Left kidney (tissue), 2 donors: Measurements from ENCODE around the gene TBC1D19. TPM values are rescaled to one million over a fixed set of nuclear protein-coding genes. Genes with fewer than 3 reads are reported as not detected.

Source experiments
- DNase-seq: peaks from one replicate; pipeline ENCODE4 v3.0.0-alpha.2; 2013
- polyA plus RNA-seq: library from polyadenylated mRNA; unstranded; fragments of 120-200 nt; gene quantifications from one replicate; pipeline ENCODE4 v1.2.1, GENCODE V29; 2013; ENCODE audit not compliant: insufficient read length

TBC1D19 gene
- polyA plus RNA-seq, 1 donor, result 23.1 TPM

- DNase-seq, result no peak
Observed at GRCh38 chr4:26732356-26732755, 148.5 kb downstream of the TBC1D19 start.

GRCh38 chr4:26736621-26737020 lies 152.7 kb downstream of the TBC1D19 start:
- no peak for DNase-seq

DNA sequence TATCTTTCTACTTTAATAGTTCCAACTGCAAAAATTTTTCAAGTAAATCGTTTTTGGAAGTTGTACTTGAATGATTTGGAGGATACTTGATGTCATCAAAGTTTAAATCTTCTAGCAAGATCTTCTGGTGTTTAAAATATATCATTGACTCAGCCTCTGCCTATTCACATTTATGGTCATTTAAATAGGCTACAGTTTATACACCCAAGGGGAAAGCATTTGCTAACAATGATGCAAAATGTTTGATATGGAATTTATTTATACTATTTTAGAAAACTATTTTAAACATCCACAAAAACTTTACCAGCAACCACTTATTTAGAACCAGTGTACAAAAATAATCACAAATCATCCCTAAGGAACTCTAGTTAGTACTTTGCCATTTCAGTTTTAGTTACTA lies 153.5 kb downstream of the TBC1D19 start:
- DNase-seq, result no peak

DNA sequence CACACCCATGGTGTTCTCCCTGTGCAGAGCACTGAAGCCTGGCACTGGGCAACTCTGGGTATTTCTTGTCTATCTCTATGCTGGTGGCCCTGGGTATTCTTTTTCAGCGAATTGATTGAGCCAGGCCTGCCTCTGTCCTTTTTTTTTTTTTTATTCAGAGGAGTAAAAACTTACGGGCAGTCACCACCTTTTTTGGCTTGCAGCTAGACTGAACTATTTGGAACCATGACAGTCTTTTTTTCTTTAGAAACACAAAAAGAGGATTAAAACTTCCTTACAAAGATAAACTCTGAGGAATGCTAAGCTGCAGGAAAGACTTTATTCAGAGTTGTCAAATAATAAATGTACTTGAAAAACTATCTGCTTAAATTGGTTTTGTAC lies 157.6 kb downstream of the TBC1D19 start:
- no peak for DNase-seq

DNA sequence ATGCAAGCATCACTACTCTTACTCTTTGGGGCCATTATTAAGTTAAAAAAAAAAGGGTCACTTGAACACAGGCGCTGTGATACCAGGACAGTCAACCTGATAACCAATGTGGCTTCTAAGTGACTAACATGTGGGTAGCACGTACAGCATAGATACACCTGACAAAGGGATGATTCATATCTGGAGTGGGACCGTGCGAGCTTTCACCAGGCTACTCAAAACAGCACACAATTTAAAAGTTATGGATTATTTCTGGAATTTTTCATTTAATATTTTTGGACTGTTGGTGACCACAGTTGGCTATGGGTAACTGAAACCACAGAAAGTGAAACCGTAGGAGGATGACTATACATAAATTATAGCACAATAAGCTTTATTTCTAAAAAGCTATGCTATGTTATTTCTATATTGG lies 162.9 kb downstream of the TBC1D19 start:
- no peak for DNase-seq

GRCh38 chr4:26748811-26749210 lies 164.9 kb downstream of the TBC1D19 start:
- DNase-seq, result no peak

DNA sequence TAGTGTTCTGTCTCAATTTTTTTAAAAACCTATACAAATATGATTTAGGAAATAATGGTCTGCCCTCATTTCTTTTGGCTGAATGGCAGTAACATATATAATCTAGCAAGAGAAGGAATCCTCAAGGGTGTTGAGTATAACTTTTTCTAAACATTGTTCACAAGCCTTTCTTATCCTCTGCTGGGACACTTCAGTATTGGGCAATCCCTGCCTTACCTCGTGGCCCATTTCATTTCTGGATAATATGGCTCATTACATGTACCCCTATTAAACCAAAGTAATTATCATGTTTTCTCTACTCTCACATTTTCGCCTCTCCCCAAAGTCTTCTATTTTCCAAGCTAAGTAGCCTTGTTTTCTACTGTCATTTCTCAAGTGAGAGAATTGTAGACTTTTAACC lies 166.0 kb downstream of the TBC1D19 start:
- no peak for DNase-seq

GRCh38 chr4:26751004-26751403 lies 167.1 kb downstream of the TBC1D19 start:
- no peak for DNase-seq

GRCh38 chr4:26751838-26752237 lies 168.0 kb downstream of the TBC1D19 start:
- no peak for DNase-seq

DNA sequence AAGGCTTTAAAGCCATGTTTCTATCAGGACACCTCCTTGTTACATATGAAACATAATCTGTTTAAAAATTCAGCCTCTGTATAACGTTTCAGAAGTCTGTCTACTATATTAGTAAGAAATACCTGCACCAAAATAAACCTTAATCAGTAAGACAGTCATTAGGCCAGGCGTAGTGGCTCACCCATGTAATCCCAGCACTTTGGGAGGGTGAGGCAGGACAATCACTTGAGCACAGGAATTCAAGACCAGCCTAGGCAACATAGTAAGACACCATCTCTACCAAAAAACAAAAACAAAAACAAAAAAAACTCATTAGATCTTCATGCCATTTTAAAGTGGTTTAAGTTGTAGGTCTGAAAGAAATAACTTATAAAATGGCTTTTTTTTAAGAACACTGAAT lies 169.3 kb downstream of the TBC1D19 start:
- DNase-seq, result no peak

DNA sequence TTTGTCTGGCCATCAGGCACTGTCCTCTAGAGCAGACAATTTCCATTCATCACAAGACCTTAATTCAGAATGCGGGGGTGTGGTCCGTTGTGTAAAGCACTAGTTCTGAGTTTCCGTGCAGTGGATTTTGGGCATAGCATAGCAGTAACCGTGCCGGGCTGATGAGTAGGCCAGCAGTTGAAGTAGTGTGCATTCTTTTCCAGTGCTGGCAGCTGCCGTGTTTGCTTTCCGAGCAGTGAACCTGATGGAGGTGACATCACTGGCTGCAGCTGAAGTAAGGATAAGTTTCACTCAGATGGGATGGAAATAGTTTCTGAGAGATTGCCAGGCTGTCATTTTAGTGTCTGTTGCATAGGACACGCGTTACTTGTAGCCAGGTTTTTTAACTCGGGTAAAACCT lies 169.7 kb downstream of the TBC1D19 start:
- DNase-seq, result peak; percentile 19

GRCh38 chr4:26757751-26758150 lies 173.9 kb downstream of the TBC1D19 start:
- no peak for DNase-seq

- no peak for DNase-seq
Observed at GRCh38 chr4:26758899-26759298, 175.0 kb downstream of the TBC1D19 start.

DNA sequence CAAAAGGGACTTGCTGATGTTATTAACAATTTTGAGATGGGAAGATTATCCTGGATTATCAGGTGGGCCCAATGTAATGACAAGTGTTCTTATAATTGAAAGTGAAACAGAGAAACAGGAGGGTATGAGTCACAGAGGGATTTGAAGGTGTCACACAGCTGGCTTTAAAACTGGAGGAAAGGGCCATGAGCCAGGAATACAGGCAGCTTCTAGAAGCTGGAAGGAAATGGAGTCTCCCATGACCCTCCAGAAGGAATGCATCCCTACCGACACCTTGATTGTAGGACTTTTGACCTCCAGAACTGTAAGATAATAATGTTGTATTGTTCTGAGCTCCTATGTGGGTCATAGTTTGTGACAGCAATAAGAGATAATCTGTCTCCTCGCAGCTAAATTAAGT lies 178.8 kb downstream of the TBC1D19 start:
- DNase-seq, result no peak

DNA sequence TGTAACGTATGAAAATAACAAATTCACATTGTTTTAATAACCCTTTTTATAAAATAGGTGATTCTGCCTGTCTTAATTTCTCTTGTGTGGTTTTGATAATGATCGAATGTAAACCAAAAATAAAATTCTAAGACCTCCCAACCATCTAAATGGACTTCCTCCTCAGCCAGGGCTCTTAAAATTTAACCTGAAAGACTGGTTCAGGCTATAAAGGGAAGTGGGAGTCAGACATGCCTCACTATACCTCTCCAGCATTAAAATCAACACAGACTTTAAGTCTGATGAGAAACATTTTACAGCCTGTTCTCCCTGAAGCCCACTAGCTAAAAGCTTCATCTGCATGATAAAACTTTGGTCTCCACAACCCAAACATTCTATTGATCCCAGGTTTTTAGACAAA lies 179.2 kb downstream of the TBC1D19 start:
- no peak for DNase-seq

- DNase-seq, result no peak
Observed at GRCh38 chr4:26763648-26764047, 179.8 kb downstream of the TBC1D19 start.

DNA sequence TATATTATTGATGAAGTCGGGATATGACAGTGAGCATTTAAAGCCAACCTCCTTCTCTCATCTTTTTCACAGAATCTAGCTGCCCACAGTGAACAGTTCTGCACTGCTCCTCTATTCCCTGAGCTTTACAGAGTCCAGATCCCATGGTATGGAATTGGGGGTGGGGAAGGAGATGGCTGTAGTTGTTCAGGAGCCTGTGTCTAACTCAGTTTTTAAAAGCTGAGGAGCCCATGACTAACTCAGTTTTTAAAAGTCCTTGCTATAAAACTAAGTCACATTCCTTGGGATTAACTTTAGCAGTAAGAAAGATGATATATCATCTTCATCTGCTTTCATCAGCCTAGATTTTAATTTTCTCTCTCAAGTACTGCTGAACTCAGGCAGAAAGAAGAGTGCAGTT lies 180.3 kb downstream of the TBC1D19 start:
- DNase-seq, result no peak

DNA sequence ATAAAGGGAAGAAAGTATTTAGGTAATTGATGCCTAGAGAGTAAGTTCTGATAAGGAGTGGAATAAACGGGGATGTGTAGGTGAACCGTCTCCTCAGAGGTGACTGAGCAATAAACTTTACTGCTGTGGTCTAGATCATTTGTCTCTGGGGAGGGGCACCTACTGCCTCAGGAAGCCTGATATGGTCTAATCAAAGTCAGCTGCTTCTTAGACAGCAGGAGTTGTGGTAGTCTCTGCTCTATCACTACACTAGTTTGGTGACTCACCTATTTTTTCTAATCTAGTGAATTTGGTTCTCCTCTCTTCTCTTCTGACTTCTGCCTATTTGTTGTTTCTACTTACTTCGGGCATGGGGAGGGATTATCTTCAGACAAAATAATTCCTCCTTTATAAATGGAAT lies 181.6 kb downstream of the TBC1D19 start:
- DNase-seq, result no peak

DNA sequence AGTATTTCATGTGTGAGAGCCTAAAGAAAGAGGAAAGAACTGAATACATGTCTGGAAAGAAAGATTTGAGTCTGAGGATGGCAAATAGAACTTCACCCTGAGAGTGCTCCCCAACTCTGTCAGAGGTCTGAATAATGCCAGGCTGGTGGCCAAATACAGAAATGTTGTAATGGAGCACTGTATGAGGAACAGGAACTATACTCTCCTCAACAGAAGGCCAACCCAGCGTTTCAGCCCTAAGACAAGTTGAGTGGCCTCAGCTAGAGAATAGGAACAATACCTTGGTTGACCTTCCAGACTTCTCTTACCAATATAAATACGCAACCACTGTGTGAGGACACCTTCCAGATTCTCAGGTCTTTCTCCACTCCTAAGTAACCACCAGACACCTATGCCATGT lies 182.3 kb downstream of the TBC1D19 start:
- DNase-seq, result no peak

DNA sequence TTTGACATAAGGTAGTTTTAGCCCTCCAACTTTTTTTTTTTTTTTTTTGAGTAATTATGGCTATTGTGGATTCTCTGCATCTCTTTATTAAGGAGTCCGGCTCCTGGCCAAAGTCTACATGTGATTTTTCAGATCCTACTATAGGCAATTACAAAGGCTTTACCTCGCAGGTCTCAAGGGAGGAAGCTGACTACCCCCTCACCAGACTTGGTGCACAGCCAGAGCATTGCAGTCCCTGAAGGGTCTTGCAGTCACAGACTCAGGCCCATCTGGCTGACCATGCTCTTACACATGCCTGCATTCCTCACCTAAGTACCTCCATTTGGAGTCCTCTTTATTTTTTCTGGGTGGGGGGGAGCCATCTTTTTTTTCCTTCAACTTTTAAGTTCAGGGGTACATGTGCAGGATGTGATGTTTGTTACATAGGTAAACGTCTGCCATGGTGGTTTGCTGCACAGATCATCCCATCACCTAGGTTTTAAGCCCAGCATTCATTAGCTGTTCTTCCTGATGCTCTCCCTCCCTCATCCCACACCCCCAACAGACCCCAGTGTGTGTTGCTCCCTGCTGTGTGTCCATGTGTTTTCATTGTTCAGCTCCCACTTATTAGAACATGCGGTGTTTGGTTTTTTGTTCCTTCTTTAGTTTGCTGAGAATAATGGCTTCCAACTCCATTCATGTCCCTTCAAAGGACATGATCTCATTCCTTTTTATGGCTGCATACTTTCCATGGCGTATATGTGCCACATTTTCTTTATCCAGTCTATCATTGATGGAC lies 188.4 kb downstream of the TBC1D19 start:
- no peak for DNase-seq

GRCh38 chr4:26779224-26779623 lies 195.3 kb downstream of the TBC1D19 start:
- DNase-seq, result no peak

GRCh38 chr4:26779674-26780073 lies 195.8 kb downstream of the TBC1D19 start:
- no peak for DNase-seq

GRCh38 chr4:26780539-26780938 lies 196.7 kb downstream of the TBC1D19 start:
- no peak for DNase-seq

DNA sequence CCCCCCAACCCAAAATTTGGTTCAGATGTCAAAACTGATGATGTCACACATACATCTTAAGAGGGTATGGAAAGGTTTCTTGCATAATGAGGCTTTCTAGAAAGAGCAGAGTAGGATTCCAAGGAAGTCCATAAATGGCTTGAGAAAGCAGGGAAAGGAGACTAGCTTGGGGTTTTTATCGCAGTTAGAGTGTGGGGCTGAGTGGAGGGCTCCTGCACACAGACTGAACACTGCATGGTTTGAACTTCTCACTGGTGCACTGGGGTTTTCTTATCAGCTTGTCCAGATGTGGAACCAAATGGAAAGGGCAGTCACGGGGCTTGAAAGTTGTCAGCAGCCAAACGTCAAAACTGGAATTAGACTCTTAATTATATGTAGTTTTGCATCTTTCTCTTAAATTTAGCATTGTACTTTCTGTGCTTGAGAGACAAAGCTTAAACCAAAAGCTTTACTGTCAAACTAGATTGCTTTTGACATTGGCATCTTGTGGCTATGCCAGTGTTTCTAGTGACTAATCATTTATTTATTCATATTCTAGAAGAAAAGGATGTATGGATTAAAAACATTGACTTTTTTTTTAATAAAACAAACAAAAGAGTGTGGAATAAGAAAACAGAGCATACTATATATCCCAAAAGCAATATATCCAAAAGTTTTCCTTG lies 198.4 kb downstream of the TBC1D19 start:
- no peak for DNase-seq
